ENCODE measurements around the gene CLASP1.
"Not testable (repeated sequence)": the region's sequence is repeated elsewhere in the genome, so short reads cannot be mapped to it uniquely, and the experiment has no call there.

CLASP1 gene

DNA sequence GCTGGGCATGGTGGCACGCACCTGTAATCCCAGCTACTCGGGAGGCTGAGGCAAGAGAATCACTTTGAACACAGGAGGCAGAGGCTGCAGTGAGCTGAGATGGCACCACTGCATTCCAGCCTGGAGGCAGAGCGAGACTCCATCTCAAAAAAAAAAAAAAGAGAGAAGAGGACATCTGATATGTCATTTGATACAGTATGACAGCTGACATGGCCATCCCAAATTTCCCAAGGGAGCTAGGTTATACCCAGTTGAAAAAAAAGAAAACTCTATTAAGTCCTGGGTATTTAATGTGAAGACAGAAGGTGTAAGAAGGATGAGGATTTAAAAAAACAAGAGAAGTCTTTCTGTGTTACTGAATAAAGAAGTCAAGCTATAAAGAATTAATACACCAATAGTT is 23.3 kb downstream of the CLASP1 start:
- peaks cover 20% of the 10 kb centered on the region for H3K4me1 Mint-ChIP-seq (ENCODE audit: low read depth)
- no peak overlapping the region for H3K4me3 Mint-ChIP-seq
- H3K27me3 Mint-ChIP-seq: no peaks in the 10 kb centered on the region
- peaks cover 28% of the 10 kb centered on the region for H3K36me3 Mint-ChIP-seq (ENCODE audit: low read depth)
- H3K9me3 Mint-ChIP-seq: peaks cover 10% of the 10 kb centered on the region
- intact Hi-C loops (cut with micrococcal nuclease): no loop called here
- no peak overlapping the region for H3K27ac Mint-ChIP-seq

DNA sequence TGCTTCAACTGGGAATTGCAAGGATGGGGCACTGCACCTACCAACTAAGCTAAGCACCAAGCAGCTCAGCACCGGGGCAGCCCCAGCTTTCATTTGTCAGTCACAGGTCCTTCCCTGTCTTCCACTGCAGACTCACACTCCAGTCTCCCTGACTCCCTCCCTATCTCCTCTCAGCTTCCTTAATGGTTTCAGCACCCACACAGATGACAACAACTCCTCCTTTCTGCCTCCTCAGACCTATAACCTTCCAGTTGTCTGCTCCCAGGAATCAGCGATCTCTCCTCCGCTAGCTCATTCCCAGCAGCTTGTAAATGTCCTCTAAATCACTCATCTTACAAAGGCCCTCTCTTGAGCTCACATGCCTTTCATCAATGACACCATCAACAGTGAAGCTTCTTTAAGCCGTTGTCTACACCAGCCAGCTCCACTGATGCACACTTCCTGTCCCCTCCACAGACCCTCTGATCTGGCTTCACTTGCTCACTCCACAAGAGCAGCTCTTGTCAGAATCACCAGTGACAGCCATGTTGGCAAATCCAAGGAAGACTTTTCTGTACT is 32.1 kb downstream of the CLASP1 start:
- Mint-ChIP-seq H3K4me3 (no peak overlapping the region), H3K27ac (no peak overlapping the region), H3K36me3 (ENCODE audit: low read depth) (peaks cover 33% of the 10 kb centered on the region), H3K9me3 (peaks cover 13% of the 10 kb centered on the region), H3K27me3 (no peaks in the 10 kb centered on the region), H3K4me1 (ENCODE audit: low read depth) (no peaks in the 10 kb centered on the region)
- intact Hi-C loops (cut with micrococcal nuclease): no loop called here

DNA sequence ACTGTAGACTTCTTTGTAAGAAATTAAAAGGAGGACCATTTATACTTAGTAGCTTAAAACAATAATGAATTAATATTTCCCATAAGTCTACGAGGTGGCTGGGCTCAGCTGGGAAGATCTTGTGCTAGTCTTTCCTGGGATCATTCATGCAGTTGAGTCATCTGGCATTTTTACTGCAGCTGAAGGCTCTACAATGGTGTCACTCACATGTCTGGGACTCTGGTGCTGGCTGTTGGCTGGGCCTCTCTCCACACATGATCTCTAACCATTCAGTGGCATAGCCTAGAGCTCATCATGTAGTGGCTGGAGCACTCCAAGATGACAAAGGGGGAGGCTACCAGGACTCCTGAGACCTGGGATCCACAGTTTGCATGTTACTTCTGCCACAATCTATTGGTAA is 35.5 kb downstream of the CLASP1 start:
- Mint-ChIP-seq H3K4me3 (no peak overlapping the region), H3K4me1 (ENCODE audit: low read depth) (no peaks in the 10 kb centered on the region), H3K36me3 (ENCODE audit: low read depth) (peaks cover 25% of the 10 kb centered on the region), H3K9me3 (peaks cover 13% of the 10 kb centered on the region), H3K27me3 (no peaks in the 10 kb centered on the region), H3K27ac (no peak overlapping the region)
- intact Hi-C loops (cut with micrococcal nuclease): loop anchor here (5.0 kb wide), 1 partner anchor 34 kb away; the partner anchor contains the start of gene CLASP1

GRCh38 chr2:121613152-121613551 is 36.1 kb downstream of the CLASP1 start:
- intact Hi-C loops (cut with micrococcal nuclease): loop anchor here (5.0 kb wide), 1 partner anchor 34 kb away; the partner anchor contains the start of gene CLASP1
- Mint-ChIP-seq H3K4me1 (ENCODE audit: low read depth) (no peaks in the 10 kb centered on the region), H3K36me3 (ENCODE audit: low read depth) (peaks cover 25% of the 10 kb centered on the region), H3K27me3 (no peaks in the 10 kb centered on the region), H3K27ac (no peak overlapping the region), H3K4me3 (no peak overlapping the region), H3K9me3 (peaks cover 16% of the 10 kb centered on the region)

DNA sequence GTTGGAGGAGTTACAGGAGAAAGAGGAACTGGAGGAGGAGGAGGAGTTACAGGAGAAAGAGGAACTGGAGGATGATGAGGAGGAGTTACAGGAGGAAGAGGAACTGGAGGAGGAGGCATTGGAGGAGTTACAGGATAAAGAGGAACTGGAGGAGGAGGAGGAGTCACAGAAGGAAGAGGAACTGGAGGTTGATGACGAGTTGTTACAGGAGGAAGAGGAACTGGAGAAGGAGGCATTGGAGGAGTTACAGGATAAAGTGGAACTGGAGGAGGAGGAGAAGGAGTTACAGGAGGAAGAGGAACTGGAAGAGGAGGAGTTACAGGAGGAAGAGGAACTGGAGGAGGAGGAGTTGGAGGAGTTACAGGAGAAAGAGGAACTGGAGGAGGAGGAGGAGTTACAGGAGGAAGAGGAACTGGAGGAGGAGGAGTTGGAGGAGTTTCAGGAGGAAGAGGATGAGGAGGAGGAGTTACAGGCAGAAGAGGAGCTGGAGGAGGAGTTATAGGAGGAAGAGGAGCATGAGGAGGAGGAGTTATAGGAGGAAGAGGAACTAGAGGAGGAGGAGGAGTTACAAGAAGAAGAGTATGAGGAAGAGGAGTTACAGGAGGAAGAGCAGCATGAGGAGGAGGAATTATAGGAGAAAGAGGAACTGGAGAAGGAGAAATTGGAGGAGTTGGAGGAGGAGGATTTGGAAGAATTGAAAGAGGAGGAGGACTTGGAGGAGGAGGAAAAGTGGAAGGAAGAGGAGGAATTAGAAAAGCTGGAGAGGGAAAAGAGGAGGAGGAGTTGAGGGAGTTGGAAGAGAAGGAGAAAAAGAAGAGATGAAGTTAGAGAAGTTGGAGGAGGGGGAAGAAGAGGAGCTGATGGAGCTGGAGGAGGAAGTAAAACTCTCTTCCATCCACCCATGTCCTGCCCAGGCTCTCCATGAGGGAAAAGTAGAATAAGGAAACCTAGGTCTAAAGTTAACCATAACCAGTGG is 37.2 kb downstream of the CLASP1 start:
- Mint-ChIP-seq H3K36me3 (ENCODE audit: low read depth) (peaks cover 25% of the 10 kb centered on the region), H3K27ac (no peak overlapping the region)

DNA sequence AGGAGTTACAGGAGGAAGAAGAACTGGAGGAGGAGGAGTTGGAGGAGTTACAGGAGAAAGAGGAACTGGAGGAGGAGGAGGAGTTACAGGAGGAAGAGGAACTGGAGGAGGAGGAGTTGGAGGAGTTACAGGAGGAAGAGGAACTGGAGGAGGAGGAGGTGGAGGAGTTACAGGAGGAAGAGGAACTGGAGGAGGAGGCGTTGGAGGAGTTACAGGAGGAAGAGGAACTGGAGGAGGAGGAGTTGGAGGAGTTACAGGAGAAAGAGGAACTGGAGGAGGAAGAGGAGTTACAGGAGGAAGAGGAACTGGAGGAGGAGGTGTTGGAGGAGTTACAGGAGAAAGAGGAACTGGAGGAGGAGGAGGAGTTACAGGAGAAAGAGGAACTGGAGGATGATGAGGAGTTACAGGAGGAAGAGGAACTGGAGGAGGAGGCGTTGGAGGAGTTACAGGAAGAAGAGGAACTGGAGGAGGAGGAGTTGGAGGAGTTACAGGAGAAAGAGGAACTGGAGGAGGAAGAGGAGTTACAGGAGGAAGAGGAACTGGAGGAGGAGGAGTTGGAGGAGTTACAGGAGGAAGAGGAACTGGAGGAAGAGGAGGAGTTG is 38.1 kb downstream of the CLASP1 start:
- H3K27me3 Mint-ChIP-seq; H3K27ac Mint-ChIP-seq; H3K4me3 Mint-ChIP-seq; H3K4me1 Mint-ChIP-seq (ENCODE audit: low read depth): not testable (repeated sequence)
- peaks cover 32% of the 10 kb centered on the region for H3K36me3 Mint-ChIP-seq (ENCODE audit: low read depth)
- H3K9me3 Mint-ChIP-seq: peaks cover 24% of the 10 kb centered on the region
- intact Hi-C loops (cut with micrococcal nuclease): loop anchor here (5.0 kb wide), 1 partner anchor 36 kb away; the partner anchor contains the start of gene CLASP1

More for the DNA sequence above, 37.2 kb downstream of the CLASP1 start:
- Mint-ChIP-seq H3K27me3 (no peaks in the 10 kb centered on the region), H3K4me3 (no peak overlapping the region), H3K9me3 (peaks cover 24% of the 10 kb centered on the region), H3K4me1 (ENCODE audit: low read depth) (no peaks in the 10 kb centered on the region)
- intact Hi-C loops (cut with micrococcal nuclease): loop anchor here (5.0 kb wide), 1 partner anchor 35 kb away; the partner anchor contains the start of gene CLASP1

DNA sequence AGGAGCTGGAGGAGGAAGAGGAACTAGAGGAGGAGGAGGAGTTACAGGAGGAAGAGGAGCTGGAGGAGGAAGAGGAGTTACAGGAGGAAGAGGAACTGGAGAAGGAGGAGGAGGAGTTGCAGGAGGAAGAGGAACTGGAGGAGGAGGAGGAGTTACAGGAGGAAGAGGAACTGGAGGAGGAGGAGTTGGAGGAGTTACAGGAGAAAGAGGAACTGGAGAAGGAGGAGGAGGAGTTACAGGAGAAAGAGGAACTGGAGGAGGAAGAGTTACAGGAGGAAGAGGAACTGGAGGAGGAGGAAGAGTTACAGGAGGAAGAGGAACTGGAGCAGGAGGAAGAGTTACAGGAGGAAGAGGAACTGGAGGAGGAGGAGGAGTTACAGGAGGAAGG is 38.8 kb downstream of the CLASP1 start:
- not testable (repeated sequence) for H3K27me3 Mint-ChIP-seq; H3K4me3 Mint-ChIP-seq; H3K4me1 Mint-ChIP-seq (ENCODE audit: low read depth); H3K27ac Mint-ChIP-seq
- H3K9me3 Mint-ChIP-seq: peaks cover 24% of the 10 kb centered on the region
- H3K36me3 Mint-ChIP-seq (ENCODE audit: low read depth): peaks cover 38% of the 10 kb centered on the region
- intact Hi-C loops (cut with micrococcal nuclease): loop anchor here (5.0 kb wide), 1 partner anchor 37 kb away; the partner anchor contains the start of gene CLASP1

GRCh38 chr2:121608967-121609366 is 40.3 kb downstream of the CLASP1 start:
- H3K27ac Mint-ChIP-seq: no peak overlapping the region
- no peak overlapping the region for H3K4me3 Mint-ChIP-seq
- peaks cover 13% of the 10 kb centered on the region for H3K9me3 Mint-ChIP-seq
- H3K27me3 Mint-ChIP-seq: no peaks in the 10 kb centered on the region
- intact Hi-C loops (cut with micrococcal nuclease): no loop called here
- H3K4me1 Mint-ChIP-seq (ENCODE audit: low read depth): no peaks in the 10 kb centered on the region
- peaks cover 38% of the 10 kb centered on the region for H3K36me3 Mint-ChIP-seq (ENCODE audit: low read depth)

GRCh38 chr2:121608367-121608766 is 40.9 kb downstream of the CLASP1 start:
- Mint-ChIP-seq H3K36me3 (ENCODE audit: low read depth) (peaks cover 41% of the 10 kb centered on the region), H3K4me1 (ENCODE audit: low read depth) (peaks cover 5% of the 10 kb centered on the region), H3K27me3 (no peaks in the 10 kb centered on the region), H3K27ac (no peak overlapping the region), H3K9me3 (peaks cover 12% of the 10 kb centered on the region), H3K4me3 (no peak overlapping the region)
- intact Hi-C loops (cut with micrococcal nuclease): no loop called here

DNA sequence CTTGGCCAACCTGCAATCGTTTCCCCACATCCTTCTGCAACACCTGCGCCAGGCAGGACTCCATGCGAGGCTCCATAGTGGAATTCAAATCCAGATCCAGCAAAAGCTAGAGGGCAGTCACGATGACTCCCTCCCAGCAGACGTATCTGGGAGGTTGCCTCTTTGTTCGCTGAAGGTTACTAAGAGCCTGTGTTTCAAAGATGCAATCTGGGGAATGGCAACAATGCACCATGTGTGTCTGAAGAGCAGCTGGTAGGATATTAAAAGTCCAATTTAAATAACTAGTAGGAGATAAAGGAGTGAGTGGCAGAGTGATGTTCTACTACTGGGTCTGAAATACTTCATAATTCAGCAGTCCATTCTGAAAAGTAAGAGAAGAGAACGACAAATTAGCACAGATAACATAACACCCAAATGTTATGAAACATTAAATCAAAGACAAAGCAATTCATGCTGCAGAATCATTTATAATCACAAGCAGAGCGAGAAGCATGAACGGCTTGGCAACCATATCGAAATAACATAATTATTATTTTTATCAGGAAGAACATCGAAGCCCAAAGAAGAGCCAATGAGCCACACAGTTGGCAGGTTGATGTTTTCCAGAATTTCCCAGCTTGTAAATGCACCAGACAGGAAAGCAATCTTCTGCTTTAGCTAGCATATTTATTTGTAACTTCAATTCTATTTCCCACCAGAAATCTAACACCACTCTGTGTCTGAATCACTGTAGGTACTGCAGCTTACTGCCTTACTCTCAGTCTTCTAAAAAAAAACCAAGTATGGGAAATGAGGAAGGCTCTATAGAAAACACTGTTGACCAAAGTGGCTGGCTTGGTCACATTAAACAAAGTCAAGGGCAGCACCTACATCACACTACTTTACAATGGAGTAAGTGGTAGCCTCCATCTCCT is 43.2 kb downstream of the CLASP1 start:
- intact Hi-C loops (cut with micrococcal nuclease): no loop called here
- peaks cover 55% of the 10 kb centered on the region for H3K36me3 Mint-ChIP-seq (ENCODE audit: low read depth)
- peaks cover 12% of the 10 kb centered on the region for H3K9me3 Mint-ChIP-seq
- no peaks in the 10 kb centered on the region for H3K27me3 Mint-ChIP-seq
- H3K4me3 Mint-ChIP-seq: no peak overlapping the region
- H3K27ac Mint-ChIP-seq: no peak overlapping the region
- peaks cover 6% of the 10 kb centered on the region for H3K4me1 Mint-ChIP-seq (ENCODE audit: low read depth)

GRCh38 chr2:121603185-121603584 is 46.1 kb downstream of the CLASP1 start:
- Mint-ChIP-seq H3K4me3 (no peak overlapping the region), H3K9me3 (peaks cover 9% of the 10 kb centered on the region), H3K4me1 (ENCODE audit: low read depth) (peaks cover 12% of the 10 kb centered on the region), H3K27me3 (no peaks in the 10 kb centered on the region), H3K36me3 (ENCODE audit: low read depth) (peaks cover 61% of the 10 kb centered on the region), H3K27ac (no peak overlapping the region)
- intact Hi-C loops (cut with micrococcal nuclease): no loop called here

DNA sequence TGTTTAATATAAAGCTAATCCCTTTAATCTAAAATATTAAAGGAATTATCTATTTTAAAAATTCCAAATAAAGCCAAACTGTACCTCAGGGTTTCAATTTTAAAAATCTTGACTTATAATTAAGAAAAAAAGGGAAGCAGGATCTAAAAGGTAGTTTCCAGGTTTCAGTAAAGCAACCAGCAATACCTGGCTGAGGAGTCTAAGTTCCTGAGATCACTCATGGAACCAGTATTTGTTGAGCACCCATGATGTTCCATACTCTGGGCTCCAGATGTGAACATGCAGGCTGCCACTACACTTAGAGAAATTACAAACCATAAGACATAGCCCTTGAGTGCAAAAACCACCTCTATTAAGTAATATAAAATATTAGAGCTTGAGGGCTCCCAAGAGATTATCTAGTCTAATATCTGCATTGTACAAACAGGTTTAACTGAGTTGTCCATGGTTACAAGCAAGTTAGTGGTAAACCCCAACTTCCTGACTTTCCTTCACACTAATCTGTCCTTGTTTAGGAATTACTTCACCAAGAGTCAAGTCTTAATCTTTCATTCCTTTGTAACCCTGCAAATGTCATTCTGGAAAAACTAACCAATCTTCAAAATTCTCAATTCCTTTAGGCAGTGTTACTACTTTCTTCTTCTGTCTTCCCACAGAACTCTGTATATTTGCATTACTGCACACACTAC is 49.2 kb downstream of the CLASP1 start:
- Mint-ChIP-seq H3K4me1 (ENCODE audit: low read depth) (peaks cover 30% of the 10 kb centered on the region), H3K36me3 (ENCODE audit: low read depth) (peaks cover 43% of the 10 kb centered on the region), H3K27ac (no peak overlapping the region), H3K9me3 (no peaks in the 10 kb centered on the region), H3K4me3 (no peak overlapping the region), H3K27me3 (no peaks in the 10 kb centered on the region)
- intact Hi-C loops (cut with micrococcal nuclease): loop anchor here (5.0 kb wide), 2 partner anchors 68 to 117 kb away; partner anchors contain the start of gene RNU4ATAC

- Mint-ChIP-seq H3K4me3 (no peak overlapping the region), H3K27me3 (no peaks in the 10 kb centered on the region), H3K36me3 (ENCODE audit: low read depth) (peaks cover 24% of the 10 kb centered on the region), H3K9me3 (no peaks in the 10 kb centered on the region), H3K4me1 (ENCODE audit: low read depth) (peaks cover 24% of the 10 kb centered on the region), H3K27ac (no peak overlapping the region)
- intact Hi-C loops (cut with micrococcal nuclease): loop anchor here (5.0 kb wide), 2 partner anchors 66 to 119 kb away; partner anchors contain the start of gene RNU4ATAC
Observed at GRCh38 chr2:121598087-121598486, 51.2 kb downstream of the CLASP1 start.

All from dendritic cell treated with granulocyte-macrophage colony-stimulating factor and Interleukin-4, amounts not matched to agents 40 ng/mL and 50 ng/mL, for 4 days (primary cell).